Effector memory CD4-positive, alpha-beta T cell (primary cell): Measurements from ENCODE around the gene FLT3LG.

Experiments used
- DNase-seq, 3 donors: peaks; one replicate each; pipeline ENCODE4 v3.0.0-alpha.2; 2020
- H3K27ac ChIP-seq: 2 replicates; pipeline ENCODE4 v1.7.0; 2013; ENCODE audit warnings: mild to moderate bottlenecking, low read length, moderate library complexity; ENCODE audit not compliant: insufficient read depth, poor library complexity, severe bottlenecking
- H3K27me3 ChIP-seq: replicated peaks from 2 replicates; pipeline ENCODE4 v1.7.0; 2013; ENCODE audit warnings: mild to moderate bottlenecking, low read length; ENCODE audit not compliant: insufficient read depth, control insufficient read depth, poor library complexity, severe bottlenecking
- H3K36me3 ChIP-seq: 2 replicates; pipeline ENCODE4 v1.7.0; 2013; ENCODE audit warnings: mild to moderate bottlenecking, low read length, moderate library complexity; ENCODE audit not compliant: control insufficient read depth, insufficient read depth
- H3K4me1 ChIP-seq: 2 replicates; pipeline ENCODE4 v1.7.0; 2013; ENCODE audit warnings: low read length, mild to moderate bottlenecking; ENCODE audit not compliant: control insufficient read depth, insufficient read depth, poor library complexity, severe bottlenecking
- H3K4me3 ChIP-seq: 2 replicates; pipeline ENCODE4 v1.7.0; 2013; ENCODE audit warnings: low read length, low read depth, mild to moderate bottlenecking; ENCODE audit not compliant: insufficient read depth, poor library complexity, severe bottlenecking
- H3K9me3 ChIP-seq: 2 replicates; pipeline ENCODE4 v1.7.0; 2013; ENCODE audit warnings: mild to moderate bottlenecking, low read length, moderate library complexity; ENCODE audit not compliant: control insufficient read depth

The FLT3LG gene

DNA sequence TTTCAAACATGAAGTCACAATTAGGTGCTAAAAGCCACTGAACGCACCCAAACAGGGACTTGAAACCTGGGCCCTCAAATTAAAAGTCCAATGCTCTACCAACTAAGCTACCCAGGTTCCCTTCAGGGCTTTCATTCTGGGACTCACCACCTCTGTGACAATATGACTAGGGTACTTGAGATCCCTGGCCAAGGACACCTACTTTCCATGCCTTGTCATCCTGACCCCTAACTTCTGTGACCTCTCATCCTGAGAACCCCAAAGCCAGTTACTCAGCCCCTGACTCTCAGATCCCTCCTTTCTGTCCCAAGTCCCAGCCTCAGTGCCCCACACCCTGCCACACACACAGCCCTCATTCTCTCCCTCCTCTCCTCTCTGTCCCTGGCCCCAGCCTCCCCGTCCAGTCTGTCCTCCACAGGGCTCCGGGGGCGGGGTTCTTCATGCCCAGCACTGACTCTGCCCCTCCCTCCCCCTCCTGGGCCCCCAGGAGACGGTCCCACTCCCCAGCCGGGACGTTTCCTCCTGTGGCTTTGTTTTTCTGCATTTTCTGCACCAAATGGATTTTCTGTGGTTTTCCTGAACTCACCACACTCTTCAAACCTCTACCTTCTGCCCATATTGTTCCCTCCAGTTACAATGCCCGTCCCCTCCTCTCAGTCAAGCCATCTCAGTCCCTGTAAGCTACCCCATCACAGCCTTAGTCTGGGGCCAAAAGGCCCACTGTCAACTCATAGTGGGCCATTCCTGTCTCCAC, 60.8 kb downstream of the FLT3LG start:
- no peak for DNase-seq
- no peaks in the 10 kb centered on the region for H3K27me3 ChIP-seq
- H3K4me3 ChIP-seq, result peak overlapping the region; percentile 71
- H3K27ac ChIP-seq, result peak overlapping the region; percentile 45
- H3K4me1 ChIP-seq, result peaks cover 18% of the 10 kb centered on the region
- H3K36me3 ChIP-seq, result no peaks in the 10 kb centered on the region
- H3K9me3 ChIP-seq, result no peaks in the 10 kb centered on the region
